ENCODE data around the gene CSRNP3.

The CSRNP3 gene, protein sequence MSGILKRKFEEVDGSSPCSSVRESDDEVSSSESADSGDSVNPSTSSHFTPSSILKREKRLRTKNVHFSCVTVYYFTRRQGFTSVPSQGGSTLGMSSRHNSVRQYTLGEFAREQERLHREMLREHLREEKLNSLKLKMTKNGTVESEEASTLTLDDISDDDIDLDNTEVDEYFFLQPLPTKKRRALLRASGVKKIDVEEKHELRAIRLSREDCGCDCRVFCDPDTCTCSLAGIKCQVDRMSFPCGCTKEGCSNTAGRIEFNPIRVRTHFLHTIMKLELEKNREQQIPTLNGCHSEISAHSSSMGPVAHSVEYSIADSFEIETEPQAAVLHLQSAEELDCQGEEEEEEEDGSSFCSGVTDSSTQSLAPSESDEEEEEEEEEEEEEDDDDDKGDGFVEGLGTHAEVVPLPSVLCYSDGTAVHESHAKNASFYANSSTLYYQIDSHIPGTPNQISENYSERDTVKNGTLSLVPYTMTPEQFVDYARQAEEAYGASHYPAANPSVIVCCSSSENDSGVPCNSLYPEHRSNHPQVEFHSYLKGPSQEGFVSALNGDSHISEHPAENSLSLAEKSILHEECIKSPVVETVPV

DNA sequence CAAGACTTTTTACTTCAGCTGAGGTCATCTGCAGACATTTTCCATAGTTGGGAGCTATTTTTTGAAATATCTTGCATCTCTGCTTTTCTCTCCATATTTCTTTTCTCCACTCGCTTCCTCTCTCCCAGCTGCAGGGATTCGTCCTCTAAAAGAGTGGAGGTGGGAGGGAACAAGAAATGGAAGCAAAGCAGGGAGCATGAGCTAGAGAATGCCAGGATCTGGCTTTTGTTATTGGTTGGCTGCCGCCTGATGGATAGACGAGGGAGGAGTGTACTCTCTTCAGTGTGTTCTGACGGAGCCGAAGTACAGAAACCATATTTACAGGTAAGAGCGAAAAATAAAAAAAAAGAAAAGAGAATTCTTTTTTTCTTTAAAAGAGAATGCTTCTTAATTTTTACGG is at the start of gene CSRNP3:
Gene CSRNP3, plus strand, starts transcription at position 282 of the 400 bp plus-strand sequence. CDS start 125,368 bp downstream, outside the sequence.
- DNase-seq (ENCODE audit: low read depth in 1 of 2, low spot score in 1 of 2): no peak

DNA sequence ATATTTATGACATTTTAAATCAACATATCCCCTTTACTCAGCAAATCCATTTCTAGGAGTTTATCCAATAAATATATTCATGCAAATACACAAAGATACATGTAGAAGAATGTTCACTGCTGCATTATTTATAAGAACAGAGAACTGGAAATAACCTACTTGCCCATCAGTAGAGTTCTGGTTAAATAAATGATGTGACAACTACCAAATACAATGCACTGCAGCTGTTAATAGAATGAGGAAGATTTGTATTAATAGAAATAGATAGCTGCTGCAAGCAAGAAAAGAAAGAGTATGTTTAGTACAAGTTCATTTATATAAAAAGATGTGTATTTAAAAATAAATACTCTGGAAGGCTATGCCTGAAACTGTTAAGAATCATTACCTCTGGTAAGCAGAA is 49.3 kb upstream of the CSRNP3 start:
- no peak for DNase-seq (ENCODE audit: low read depth in 1 of 2, low spot score in 1 of 2)

DNA sequence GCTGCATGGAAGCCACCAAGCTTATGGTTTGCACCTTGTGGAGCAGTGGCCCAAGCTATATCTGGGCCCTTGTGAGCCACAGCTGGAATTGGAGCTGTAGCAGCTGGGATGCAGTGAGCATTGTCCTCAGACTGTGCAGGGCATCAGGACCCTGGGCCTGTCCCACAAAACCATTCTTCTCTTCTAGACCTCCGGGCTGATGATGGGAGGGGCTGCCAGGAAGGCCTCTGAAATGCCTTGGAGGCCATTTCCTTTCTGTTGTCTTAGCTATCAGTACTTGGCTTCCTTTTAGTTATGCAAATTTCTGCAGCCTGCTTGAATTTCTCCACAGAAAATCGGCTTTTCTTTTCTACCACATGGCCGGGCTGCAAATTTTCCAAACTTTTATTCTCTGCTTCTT is 46.4 kb upstream of the CSRNP3 start:
- DNase-seq (ENCODE audit: low read depth in 1 of 2, low spot score in 1 of 2): no peak

DNA sequence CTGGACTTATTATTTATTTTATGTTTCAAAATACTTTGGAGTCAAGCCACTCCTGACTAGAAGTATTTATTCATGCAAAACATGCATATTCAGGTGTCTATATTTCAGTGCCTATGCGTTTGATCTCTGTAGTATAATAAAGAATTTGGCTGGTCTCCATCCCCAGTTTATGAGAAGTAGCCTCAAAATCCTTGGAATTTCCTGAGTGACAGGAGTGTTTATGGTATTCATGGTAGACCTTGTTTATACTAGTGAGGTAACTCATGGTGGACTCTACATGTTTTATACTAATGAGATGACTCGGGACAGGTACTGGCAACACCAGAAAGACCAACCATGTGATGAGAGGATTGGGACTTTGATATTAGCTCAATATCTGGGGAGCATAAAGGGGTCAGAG is 43.9 kb upstream of the CSRNP3 start:
- DNase-seq (ENCODE audit: low read depth in 1 of 2, low spot score in 1 of 2): no peak

DNA sequence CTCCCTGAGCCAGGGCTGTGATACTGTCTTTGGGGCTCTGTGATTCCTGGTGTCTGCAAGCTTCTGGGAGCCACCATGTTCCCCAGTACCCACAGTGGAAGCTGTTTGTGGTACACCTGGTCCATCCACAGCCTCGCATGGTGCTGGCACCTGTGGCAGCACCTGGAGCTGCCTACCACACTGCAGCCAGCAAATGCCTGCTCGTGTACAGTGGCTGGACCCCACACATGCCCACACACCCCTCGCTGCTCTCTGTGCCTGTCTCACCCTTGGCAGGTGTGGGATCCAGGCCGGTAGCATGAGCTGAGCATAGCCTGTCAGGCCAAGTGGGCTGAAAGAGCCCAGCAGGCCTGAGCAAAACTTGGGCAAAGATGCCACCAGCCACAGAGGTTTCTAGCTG is 41.8 kb upstream of the CSRNP3 start:
- DNase-seq (ENCODE audit: low read depth in 1 of 2, low spot score in 1 of 2): no peak

DNA sequence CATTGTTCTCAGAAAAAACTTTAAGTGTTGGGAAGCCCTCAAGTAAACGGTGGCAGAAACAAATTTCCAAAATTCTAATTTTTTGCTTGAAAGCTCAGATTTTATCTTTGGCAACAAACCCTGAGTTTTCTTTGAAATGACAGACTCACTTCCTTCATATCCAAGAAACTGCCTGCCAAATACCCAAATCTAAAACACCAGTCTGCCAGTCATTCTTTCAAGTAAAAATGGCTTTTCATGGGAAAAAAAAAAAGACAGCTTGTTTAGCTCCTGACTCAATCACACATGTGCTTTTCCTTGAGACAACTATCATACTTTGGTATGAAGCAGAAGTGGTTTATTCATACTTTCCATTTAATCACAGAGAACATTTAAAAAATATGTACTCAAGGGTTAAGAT is 40.6 kb upstream of the CSRNP3 start:
- no peak for DNase-seq (ENCODE audit: low read depth in 1 of 2, low spot score in 1 of 2)

DNA sequence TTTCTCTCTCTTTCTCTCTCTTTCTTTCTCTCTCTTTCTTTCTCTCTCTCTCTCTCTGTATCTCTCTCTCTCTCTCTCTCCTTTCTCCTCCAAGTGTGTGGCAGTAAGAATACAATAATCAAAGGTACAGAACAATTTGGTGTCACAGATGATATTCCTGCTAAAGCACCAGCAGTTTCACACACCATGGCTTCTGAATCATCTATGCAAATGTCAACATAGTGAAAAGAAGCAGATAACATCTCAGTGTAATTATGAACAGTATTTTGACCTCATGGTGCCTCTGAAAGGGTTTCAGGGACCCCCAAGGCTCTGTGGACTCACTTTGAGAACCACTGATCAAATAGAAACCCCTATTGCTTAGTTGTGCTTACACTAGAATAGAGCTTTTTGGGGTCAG is 38.5 kb upstream of the CSRNP3 start:
- DNase-seq (ENCODE audit: low read depth in 1 of 2, low spot score in 1 of 2): no peak

DNA sequence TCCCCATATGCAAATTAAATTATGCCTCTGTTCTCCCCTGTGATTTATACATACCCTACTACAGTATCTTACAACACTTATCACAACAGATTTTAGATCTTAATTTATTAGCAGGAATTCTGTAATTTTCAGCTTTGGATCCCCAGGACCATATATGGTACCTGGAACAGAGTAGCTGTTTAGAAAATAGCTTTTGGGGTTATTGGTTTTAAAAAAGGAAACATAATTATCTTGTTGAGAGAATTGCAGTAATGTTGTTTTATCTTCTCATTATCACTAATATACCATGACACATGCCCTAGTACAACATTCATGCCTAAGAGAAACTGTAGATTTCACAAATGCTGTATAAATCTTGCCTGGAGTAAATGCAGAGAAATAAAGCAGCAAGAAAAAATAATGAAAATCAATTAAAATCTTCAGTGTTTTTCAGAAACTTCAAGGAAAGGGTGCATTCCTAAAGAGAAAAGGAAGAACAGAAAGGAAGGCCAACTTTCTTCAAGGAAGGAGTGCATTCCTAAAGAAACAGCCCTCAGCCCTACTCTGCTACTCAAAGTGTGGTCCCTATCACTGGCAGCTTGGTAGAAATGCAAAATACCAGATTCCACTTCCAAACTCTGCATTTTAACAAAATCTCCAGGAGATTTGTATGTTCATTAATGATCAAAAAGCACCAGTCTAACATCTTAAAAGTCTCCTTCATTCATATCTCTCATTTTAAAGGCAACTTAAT is 37.1 kb upstream of the CSRNP3 start:
- DNase-seq (ENCODE audit: low read depth in 1 of 2, low spot score in 1 of 2): no peak

DNA sequence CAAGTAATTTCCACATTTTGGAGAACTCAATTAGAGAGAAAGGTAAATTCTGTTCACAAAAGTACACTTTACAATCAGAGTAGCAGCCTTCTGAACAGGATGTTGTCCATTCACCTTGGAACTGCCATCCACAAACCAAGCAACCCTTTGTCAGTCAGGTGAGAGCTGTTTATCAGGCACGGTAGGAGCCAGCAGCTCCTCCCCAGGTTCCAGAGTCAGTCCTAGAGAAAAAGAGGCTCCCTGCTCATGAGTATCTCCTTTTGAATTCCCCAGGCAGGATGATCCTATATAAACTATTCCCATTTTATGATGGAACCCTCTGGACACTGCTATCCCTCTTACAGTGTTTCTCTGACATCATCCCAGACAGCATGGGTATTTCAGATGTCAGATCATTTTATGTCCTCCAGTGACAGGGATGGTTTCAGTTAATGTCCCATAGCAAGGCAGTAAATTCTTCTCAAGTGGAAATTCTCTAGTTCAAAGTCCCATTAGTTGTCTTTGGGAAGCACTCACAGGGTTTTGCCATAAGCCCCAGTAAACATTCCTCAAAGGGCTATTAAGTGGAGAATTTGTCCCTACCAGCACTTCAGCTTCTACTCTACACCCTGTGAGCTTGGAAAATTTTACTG is 34.5 kb upstream of the CSRNP3 start:
- no peak for DNase-seq (ENCODE audit: low read depth in 1 of 2, low spot score in 1 of 2)

DNA sequence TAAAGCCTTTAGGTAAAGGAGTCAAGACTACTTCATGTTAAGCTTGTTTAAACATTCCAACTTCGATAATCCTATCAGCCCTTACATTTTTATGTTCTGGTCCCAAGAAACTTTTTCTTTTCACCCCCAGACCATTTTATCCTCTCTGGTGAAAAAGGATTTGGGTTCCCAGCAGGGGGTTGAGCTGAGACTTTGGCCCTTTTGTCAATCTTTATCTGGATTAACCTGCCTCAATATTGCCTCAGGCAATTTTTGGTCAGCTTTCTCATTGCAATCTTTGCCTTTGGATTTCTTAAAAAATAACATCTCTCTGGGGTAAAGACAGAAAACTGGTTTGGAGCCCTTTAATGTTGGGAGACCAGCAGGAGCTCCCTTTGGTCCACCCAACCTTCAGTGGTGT is 33.9 kb upstream of the CSRNP3 start:
- no peak for DNase-seq (ENCODE audit: low read depth in 1 of 2, low spot score in 1 of 2)

DNA sequence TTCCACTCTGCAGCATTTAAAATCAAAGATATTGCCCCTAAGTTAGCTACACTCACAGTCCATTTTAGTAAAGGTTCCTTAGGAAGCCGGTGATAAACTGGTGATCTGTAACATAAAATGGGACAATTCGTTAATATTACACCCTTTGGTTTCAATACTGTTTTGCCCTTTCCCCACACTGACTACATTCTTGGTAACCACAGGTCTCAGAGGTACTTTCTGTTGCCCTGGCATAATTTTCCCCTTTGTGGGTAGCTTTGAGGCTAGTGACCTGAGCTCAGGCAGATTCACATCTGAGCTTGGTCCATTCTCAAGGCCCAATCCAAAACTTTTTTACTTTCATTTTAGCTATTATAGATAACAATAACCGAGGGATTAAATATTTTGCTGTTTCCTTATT is 32.9 kb upstream of the CSRNP3 start:
- DNase-seq (ENCODE audit: low read depth in 1 of 2, low spot score in 1 of 2): no peak

DNA sequence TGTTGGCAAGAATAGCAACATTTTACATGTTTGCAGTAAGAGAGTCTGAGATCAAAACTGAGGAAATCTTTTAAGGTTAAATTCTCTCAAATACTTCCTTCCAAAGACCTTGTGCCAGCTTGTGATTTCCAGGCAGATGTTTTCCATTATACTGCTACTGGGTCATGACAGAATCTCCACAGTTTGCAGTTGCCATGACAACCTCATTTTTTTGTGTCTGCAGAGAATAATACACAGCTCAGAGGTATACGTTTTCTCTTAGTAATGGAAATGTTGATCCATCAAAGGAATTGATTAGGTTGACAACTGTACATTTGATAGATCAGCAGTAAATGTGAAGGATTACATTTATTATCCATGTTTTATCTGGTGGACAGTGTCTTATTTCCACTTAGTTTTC is 29.1 kb upstream of the CSRNP3 start:
- DNase-seq (ENCODE audit: low read depth in 1 of 2, low spot score in 1 of 2): no peak

DNA sequence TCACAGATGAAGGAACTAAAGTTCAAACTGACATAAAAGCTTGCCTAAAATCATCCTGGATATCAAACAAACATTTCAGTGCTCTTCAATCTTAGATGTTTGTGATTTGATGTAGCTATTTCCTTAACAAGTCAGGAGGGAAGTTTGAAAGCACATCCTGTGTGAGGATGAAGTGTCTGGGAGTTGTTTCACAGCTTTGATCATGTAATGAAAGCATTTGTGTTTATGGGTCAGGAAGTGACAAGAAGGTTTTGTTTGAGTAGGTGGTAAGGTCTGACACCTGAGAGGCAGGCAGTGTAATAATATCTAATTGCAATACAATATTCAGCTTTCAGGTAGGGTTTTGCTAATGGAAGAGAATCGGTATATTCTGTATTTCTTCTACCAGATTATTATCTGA is 26.0 kb upstream of the CSRNP3 start:
- no peak for DNase-seq (ENCODE audit: low read depth in 1 of 2, low spot score in 1 of 2)

DNA sequence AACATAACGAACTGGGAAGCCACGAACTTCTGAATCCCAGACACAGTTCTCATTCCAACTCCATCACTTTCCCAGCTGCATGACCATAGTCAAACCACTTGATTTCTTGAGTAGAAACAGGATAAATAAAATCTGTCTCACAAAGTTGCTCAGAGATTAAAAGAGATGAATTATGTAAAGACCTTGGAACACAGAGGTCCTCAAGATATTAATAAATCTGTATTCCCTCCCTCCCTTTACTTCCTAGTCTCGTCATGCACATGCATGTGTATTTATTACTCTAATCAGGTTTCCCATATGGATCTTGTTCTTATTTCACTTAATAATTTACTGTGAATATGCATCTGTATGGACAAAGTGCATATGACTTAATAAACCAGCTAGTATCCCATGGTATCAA is 21.1 kb upstream of the CSRNP3 start:
- DNase-seq (ENCODE audit: low read depth in 1 of 2, low spot score in 1 of 2): no peak

DNA sequence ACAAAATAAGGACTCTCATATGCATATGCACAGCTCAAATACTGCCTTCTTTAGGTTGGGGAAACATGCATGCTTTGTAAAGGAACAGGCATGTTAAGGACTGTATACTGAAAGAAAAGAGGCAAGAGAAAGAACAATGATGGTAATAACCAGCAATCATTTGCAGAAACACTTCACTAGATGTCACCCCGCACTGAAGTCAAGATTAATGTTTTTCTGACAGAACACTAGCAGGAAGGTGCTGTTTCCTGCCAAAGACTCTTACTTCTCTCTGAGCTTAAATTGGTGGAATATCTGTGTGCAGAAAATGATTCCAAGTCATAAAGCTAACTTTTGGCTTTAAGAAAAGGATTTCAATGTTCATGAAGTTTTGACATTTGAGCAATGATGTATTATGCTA is 19.3 kb upstream of the CSRNP3 start:
- no peak for DNase-seq (ENCODE audit: low read depth in 1 of 2, low spot score in 1 of 2)

DNA sequence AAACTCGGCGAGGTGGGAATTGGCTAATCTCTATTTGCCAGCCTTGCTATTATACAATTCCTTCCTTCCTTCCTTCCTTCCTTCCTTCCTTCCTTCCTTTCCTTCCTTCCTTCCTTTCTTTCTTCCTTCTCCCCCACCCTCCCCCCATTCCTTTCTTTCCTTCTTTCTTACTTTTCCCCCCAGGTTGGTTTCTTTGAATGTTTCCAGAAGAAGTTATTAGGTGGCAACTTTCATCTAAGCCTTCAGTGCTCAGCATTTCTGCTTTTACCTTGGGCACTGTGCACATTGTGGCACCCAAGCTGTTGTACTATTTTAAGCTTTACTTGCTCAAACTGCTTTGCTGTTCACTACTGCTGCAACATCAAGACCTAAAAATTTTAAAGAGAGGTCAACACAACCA is 17.2 kb upstream of the CSRNP3 start:
- no peak for DNase-seq (ENCODE audit: low read depth in 1 of 2, low spot score in 1 of 2)

DNA sequence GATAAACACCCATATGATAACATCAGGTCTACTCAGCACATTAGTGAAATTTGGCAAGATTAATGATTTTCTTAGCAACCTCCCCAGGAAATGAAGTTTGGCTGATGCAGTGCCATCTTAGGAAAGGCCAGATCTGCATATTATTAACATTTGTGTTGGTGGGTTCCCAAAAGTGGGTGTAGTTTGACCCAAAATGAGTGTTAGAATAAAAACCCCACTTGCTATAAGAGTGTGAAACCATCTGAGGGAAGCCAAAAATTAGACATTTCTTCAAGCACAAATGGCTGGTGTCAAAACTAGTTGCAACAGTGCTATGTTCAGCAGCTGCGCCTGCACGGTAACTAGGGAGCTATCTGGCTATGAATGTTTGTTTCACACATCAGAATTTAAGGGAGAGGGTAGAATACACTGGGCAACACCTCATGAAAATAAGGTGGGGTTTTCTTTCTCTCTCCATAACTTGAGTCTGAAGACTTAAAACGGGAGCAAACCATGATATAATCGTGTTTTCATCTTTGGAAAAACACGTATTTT is 15.9 kb upstream of the CSRNP3 start:
- DNase-seq (ENCODE audit: low read depth in 1 of 2, low spot score in 1 of 2): no peak

DNA sequence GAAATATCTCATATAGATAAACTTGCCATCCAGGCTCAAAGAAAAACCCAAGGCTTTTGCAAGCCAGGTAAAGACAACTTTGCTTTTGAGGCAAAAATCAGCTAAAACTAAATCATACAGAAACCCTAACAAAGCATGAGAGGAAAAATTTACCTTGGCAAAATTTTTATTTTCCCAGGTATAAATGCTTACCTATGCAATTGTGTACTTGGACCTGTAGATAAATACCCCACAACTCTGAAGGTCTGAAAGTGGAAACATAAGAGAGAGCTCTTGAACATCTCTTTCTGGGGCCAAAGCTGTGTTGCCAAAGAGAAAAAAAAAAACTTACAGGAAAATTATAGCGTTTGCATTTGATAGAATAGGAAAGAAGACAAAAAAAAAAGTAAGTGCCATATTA is 14.6 kb upstream of the CSRNP3 start:
- no peak for DNase-seq (ENCODE audit: low read depth in 1 of 2, low spot score in 1 of 2)

DNA sequence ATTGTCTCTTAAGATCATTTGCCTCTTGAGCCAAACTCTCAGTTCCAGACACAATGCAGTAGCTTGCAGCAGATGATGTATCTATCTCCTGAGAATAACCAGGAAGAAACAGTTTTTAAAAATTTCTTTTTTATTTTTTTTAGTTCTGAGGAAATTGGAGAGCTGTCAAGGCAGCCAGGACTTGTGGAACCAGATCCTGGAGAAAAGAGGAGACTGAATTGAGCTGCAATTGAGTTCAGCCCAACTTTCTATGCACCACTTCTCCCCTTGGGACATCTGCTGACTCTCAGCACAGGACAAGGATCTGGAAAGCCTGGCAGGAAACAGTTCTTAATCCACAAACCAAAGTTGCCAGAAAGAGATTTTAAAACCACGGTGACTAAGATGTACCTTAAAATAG is 13.5 kb upstream of the CSRNP3 start:
- DNase-seq (ENCODE audit: low read depth in 1 of 2, low spot score in 1 of 2): no peak

DNA sequence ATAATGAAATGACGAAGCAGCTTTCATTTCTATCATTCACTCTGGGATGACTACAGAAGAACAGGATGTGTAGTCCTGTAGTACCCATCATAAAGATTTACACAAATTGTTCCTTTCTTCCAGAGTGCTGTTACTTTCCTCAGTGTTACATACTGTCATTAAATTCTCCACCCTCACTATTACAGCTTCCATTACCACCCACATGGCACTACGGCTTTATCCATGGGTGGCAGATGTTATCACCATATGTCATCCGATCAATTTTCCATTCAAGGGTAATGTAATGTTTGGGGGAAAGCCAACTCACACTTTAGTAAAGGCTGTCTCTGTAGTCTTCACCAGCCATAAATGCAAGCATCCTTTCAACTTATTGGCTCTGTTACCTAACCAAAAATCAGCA is 7.1 kb upstream of the CSRNP3 start:
- DNase-seq (ENCODE audit: low read depth in 1 of 2, low spot score in 1 of 2): no peak

DNA sequence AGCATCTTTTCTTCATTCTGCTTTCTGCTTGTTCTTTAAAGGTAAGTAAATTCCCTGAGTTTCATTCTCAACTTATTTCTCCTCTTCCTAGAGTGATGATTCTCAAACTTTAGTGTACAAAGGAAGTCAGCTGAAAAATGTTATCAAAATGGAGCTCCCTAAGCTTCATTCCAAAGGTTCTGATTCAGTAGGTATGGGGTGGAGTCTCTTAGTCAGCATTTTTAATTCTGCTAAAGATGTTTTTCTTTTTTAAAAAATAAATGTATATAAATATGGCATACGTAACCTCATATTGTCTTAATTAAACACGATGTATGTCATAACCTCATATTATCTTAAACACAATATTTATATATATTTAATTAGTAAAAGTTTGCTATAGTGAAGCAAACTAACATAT is 3.1 kb upstream of the CSRNP3 start:
- DNase-seq (ENCODE audit: low read depth in 1 of 2, low spot score in 1 of 2): no peak

DNA sequence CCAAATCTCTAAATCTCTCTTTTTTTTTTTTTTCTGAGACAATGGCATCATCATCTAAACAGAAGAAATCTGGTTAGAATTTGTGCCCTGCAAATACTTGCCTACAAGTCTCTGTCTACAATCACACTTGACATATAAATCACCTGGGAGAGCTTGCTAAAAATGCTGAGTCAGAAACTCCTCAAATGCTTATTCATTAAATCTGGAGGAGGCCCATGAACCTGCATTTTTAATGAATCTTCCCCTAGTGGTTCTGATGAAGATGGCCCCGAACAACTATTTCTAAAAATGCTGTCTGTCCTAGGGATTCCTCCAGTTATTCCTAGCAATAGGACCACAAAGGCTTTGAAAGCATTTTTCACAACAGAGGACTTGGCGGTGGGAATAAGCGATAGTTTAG is 1.6 kb upstream of the CSRNP3 start:
- DNase-seq (ENCODE audit: low read depth in 1 of 2, low spot score in 1 of 2): no peak
